SH-SY5Y (cell line): ENCODE data around the gene TGFBR3L.

Source experiments
- GATA2 ChIP-seq: IDR thresholded peaks from 2 replicates; pipeline ENCODE4 v1.6.1; 2011; ENCODE audit warnings: mild to moderate bottlenecking, low read depth, low read length
- GATA3 ChIP-seq: IDR thresholded peaks from 2 replicates; pipeline ENCODE4 v1.6.1; 2011; ENCODE audit warnings: low read depth, mild to moderate bottlenecking, low read length, moderate library complexity

TGFBR3L gene

GRCh38 chr19:7961920-7962626, 47.4 kb downstream of the TGFBR3L start:
- no peak for TF ChIP-seq GATA2
- no peak for TF ChIP-seq GATA3

- TF ChIP-seq GATA3 (no peak), GATA2 (no peak)
Measured at GRCh38 chr19:7962644-7963268, 48.1 kb downstream of the TGFBR3L start.

GRCh38 chr19:7963566-7963965, 48.9 kb downstream of the TGFBR3L start:
- no peak for TF ChIP-seq GATA2
- no peak for TF ChIP-seq GATA3

- TF ChIP-seq GATA3 (no peak), GATA2 (no peak)
Measured at GRCh38 chr19:7965259-7965841, 50.7 kb downstream of the TGFBR3L start.

- TF ChIP-seq GATA3, result no peak
Measured at GRCh38 chr19:7965921-7966665, 51.5 kb downstream of the TGFBR3L start.

- TF ChIP-seq GATA3 (no peak), GATA2 (no peak)
Measured at GRCh38 chr19:7968008-7968795, 53.6 kb downstream of the TGFBR3L start.
